HG03064 (cell line): ENCODE data around the gene C16orf78.

Experiments
- ATAC-seq: cut with Tn5 transposase; IDR thresholded peaks from one replicate; pipeline ENCODE4 v1.9.1; 2021; ENCODE audit warnings: low read depth; ENCODE audit not compliant: unreplicated experiment

Gene C16orf78

GRCh38 chr16:49378816-49379215 is 5.2 kb downstream of the C16orf78 start:
- no peak for ATAC-seq

GRCh38 chr16:49382916-49383315 is 9.3 kb downstream of the C16orf78 start:
- ATAC-seq, result no peak

- ATAC-seq, result no peak
These were observed 21.4 kb downstream of the C16orf78 start for GRCh38 chr16:49395021-49395420.

- no peak for ATAC-seq
These were observed 22.7 kb downstream of the C16orf78 start for GRCh38 chr16:49396206-49396720.

GRCh38 chr16:49398761-49399160 is 25.2 kb downstream of the C16orf78 start:
- ATAC-seq, result no peak

GRCh38 chr16:49399594-49400364 is 26.2 kb downstream of the C16orf78 start:
- ATAC-seq, result peak; percentile 98

- ATAC-seq, result no peak
These were observed 27.0 kb downstream of the C16orf78 start for GRCh38 chr16:49400611-49401010.

GRCh38 chr16:49405123-49405522 is 31.5 kb downstream of the C16orf78 start:
- ATAC-seq, result no peak

GRCh38 chr16:49405530-49405929 is 31.9 kb downstream of the C16orf78 start:
- ATAC-seq, result no peak

- ATAC-seq, result peak; percentile 81
These were observed 34.4 kb downstream of the C16orf78 start for GRCh38 chr16:49407873-49408550.

- ATAC-seq, result no peak
These were observed 35.5 kb downstream of the C16orf78 start for GRCh38 chr16:49409121-49409520.

- no peak for ATAC-seq
These were observed 36.6 kb downstream of the C16orf78 start for GRCh38 chr16:49410226-49410625.

GRCh38 chr16:49411121-49411970 is 37.7 kb downstream of the C16orf78 start:
- ATAC-seq, result no peak

- no peak for ATAC-seq
These were observed 41.1 kb downstream of the C16orf78 start for GRCh38 chr16:49414671-49415070.

GRCh38 chr16:49415083-49415482 is 41.5 kb downstream of the C16orf78 start:
- ATAC-seq, result no peak

- ATAC-seq, result no peak
These were observed 42.5 kb downstream of the C16orf78 start for GRCh38 chr16:49416001-49416675.

GRCh38 chr16:49417354-49417753 is 43.8 kb downstream of the C16orf78 start:
- no peak for ATAC-seq

GRCh38 chr16:49419006-49419405 is 45.4 kb downstream of the C16orf78 start:
- ATAC-seq, result no peak

GRCh38 chr16:49419862-49420261 is 46.3 kb downstream of the C16orf78 start:
- no peak for ATAC-seq

- no peak for ATAC-seq
These were observed 49.3 kb downstream of the C16orf78 start for GRCh38 chr16:49422896-49423295.
